Measurements from ENCODE around the gene PCDH9.

DNA sequence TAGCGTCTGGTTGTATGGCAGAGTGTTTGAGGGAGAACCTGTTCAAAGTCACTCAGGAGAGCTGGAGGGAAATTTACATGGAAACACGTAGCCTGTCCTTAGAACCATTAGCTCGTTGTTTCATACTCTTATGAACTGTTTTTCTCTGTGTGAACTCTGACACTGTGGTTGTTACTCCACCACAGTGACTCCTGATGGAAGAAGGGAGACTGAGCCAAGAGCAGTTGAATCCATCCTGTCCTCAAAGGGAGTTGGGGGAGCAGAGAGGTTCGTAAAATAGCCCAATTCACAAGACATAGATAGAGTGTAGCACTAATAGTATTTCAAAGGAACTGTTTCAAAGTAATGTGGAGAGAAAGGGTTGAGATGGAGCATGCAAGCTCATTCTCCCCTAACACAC, 964.8 kb downstream of the PCDH9 start:
- TF ChIP-seq EZH2phosphoT487 (IDR thresholded peaks at IDR 0.05; ENCODE audit: insufficient read depth, low read depth) (no peak), EZH2 (IDR thresholded peaks at IDR 0.05; ENCODE audit: insufficient read depth, poor library complexity, severe bottlenecking) (no peak)
